Fibroblast of skin of left biceps (primary cell): ENCODE data around the gene ERGIC1.

Experiments
- DNase-seq, 2 experiments: peaks; one replicate each; pipeline ENCODE4 v3.0.0-alpha.2; 2013; ENCODE audit warnings: low read depth in 2 of 2

Gene ERGIC1

GRCh38 chr5:172945151-172945550 lies 111.1 kb downstream of the ERGIC1 start:
- DNase-seq, result no peak

- DNase-seq, result no peak
Measured at GRCh38 chr5:172946146-172946545, 112.1 kb downstream of the ERGIC1 start.

DNA sequence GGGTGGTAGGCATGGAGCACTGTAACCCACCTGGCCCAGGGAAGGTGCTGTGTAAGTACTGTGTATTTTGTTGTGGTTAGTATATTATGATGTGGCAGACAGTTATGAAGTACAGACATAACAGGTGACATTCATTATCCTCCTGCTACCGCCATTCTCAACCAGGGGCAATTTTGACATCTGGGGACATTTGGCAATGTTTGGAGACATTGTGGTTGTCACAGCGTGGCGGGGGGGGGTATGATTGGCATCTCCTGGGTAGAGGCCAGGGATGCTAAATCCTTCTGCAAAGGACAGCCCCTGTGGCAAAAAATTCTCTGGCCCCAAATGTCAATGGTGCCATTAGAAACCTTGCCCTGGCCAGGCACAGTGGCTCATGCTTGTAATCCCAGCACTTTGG lies 115.4 kb downstream of the ERGIC1 start:
- DNase-seq, result no peak

DNA sequence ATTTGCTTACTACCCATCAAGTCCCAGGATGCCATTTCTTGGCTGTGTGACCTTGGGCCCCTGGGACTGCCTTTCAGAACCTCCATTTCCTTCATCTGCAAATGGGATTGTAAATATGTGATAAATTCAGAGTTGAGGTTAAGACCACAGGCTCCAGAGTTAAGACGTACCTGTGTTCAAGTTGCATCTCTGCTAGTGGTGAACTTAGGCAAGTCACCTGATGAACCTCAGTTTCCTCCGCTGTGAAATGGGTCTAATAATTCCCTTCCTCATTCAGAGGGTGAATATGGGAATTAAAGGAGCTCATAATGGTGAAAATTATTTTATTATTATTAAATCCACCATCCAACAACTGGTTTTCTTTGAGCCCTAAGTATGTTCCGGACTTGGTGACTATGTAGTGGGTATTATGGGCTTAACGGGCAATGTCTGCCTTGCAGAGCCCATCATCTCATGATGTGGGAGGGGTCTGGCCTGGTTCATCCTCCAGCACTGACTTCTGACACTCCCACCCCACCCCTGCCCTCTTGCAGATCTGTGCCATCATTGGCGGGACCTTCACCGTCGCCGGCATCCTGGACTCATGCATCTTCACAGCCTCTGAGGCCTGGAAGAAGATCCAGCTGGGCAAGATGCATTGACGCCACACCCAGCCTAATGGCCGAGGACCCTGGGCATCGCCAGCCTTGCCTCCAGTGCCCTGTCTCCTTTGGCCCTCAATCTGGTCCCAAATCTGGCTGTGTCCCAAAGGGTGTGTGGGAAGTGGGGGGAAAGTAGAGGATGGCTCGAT lies 116.3 kb downstream of the ERGIC1 start:
- DNase-seq, result no peak

DNA sequence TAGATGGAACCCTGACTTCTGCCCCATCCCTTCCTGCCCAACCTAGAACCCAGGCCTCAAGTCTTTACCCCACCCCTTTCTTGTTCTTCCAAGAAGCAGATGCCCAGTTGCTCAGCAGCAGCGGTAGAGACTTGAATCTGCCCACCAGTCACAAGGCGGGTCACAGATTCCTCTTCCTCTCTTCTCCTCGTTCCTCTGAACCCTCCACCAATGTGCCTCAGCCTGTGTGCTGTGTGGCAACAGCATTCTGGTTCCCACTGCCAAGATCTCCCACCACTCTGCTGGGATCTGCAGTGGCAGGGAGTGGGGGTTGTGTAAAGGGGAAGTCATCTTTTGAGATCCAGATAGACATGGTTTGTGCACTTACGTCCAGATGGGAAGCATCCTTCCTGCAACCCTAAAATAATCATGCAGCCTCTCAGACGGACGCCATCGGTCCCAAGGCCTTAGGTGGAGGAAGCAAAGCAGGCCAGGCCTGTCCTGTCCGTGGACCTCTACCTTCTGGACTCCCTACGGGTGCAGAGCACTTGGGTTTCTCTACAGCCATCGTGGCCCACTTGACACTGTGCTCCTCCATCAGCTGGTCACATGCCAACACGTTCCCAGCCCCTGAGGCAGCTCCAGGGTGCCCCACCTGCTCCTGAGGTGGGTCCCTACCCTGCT lies 117.5 kb downstream of the ERGIC1 start:
- no peak for DNase-seq

GRCh38 chr5:172952034-172952511 lies 118.0 kb downstream of the ERGIC1 start:
- DNase-seq, result peak; percentile 64 to 67

- peak; percentile 83 to 84 for DNase-seq
Measured at GRCh38 chr5:172953776-172954675, 120.0 kb downstream of the ERGIC1 start.

DNA sequence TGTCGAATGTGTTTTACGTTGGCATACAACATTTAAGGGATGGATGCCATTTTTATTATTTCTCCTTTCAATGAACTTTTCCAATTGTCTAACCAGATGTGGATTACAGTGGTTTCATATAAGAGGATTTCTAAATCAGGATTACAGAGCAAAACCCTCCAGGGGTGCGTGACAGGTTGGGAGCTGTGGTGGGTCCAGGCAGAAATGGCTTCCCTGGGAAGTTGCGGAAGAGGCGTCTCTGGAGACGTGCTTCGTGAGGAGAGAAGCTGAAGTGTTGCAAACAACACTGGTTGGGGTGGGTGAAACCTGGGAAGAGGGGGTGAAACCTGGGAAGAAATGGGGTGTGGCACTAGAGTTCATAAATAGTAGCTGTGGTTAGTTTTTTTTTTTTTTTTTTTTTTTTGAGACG lies 120.7 kb downstream of the ERGIC1 start:
- no peak for DNase-seq

GRCh38 chr5:172956228-172956627 lies 122.2 kb downstream of the ERGIC1 start:
- DNase-seq, result no peak

DNA sequence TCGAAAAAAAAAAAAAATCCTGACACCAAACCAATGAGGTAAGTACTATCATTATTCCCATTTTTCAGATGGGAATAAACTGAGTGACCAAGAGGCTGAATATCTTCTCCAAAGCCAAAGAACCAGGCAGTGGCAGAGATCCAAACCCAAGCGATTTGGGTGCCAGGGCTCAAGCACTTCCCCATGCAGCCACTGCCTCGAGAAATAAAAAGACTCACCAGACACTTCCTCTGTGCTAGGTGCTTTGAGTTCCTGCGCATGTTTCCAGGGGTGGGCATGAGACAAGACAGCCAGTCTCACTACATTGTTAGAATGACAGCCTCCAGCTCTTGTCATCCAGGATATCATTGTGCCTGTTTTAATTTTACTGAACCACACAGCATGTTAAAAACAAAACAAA lies 122.9 kb downstream of the ERGIC1 start:
- DNase-seq, result no peak

- no peak for DNase-seq
Measured at GRCh38 chr5:172957458-172957857, 123.4 kb downstream of the ERGIC1 start.

- DNase-seq, result no peak
Measured at GRCh38 chr5:172958331-172959046, 124.4 kb downstream of the ERGIC1 start.

DNA sequence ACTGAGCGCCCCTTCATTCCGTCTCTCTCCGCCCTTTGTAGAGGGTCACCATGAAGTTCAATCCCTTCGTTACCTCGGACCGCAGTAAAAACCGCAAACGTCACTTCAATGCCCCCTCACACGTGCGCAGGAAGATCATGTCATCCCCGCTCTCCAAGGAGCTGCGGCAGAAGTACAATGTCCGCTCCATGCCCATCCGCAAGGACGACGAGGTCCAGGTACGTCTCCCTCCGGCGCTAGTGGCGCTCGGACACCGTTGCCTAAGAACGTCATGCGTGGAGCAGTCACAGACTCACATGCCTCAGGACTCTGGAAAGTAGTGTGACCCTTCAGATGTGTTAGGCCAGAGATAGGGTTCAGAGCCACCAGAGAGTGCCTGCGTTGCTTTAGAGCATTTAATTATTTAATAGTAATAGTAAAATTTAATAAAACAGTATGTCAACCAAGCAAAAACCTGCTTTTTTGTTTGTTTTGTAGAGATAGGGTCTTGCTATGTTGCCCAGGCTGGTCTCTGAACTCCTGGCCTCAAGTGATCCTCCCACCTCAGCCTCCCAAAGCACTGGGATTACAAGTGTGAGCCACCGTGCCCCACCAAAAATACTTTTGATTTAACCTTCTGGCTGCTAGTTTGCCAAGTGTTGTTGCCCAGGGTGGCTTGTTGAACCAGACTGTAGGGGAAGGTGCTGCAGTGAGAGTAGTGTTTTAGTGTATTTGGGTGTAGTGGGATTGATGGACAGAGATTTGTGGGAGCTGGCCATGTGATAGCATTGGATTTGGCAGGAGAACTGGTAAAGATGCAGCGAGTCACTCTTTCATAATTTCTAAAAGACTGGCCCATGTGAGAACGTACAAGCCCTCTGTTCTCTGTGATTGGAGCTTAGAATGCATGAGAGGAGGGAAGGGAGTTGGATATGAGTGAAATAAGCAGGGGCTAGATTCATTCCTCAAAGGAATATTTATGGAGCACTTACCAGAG lies 126.1 kb downstream of the ERGIC1 start:
- no peak for DNase-seq

DNA sequence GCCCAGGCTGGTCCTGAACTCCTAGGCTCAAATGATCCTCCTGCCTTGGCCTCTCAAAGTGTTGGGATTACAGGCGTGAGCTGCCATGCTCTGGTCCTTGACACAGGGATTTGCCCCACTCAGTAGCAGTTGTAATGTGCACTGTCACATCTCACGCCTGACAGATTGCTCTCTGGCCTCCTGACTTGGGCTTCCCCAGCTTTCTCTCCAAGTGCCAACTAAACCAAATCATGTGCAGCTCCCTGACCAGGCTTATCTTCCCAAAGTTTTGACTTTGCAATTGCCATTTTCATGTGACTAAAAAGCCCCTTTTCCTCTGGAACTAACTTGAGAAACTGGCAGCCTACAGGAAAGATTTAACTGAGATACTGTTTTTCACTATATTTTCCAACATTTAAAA lies 135.9 kb downstream of the ERGIC1 start:
- DNase-seq, result no peak

GRCh38 chr5:172971482-172971881 lies 137.4 kb downstream of the ERGIC1 start:
- no peak for DNase-seq

DNA sequence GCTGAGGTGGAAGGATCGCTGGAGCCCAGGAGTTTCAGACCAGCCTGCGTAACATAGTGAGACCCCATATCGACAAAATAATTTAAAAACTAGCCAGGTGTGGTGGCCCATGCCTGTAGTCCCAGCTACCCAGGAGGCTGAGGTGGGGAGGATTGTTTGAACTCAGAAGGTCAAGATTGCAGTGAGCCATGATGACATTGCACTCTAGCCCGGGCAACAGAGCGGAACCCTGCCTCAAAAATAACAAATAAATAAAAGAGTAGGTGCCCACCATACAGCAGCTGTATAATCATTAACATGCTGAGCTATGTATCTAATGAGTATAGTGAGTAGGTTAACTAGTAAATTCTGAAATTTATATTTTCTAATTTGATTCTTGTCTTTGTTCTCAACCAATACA lies 138.5 kb downstream of the ERGIC1 start:
- DNase-seq, result no peak

- DNase-seq, result no peak
Measured at GRCh38 chr5:172973127-172973916, 139.3 kb downstream of the ERGIC1 start.

- DNase-seq, result no peak
Measured at GRCh38 chr5:172973931-172974330, 139.9 kb downstream of the ERGIC1 start.

- DNase-seq, result no peak
Measured at GRCh38 chr5:172975289-172975688, 141.2 kb downstream of the ERGIC1 start.

DNA sequence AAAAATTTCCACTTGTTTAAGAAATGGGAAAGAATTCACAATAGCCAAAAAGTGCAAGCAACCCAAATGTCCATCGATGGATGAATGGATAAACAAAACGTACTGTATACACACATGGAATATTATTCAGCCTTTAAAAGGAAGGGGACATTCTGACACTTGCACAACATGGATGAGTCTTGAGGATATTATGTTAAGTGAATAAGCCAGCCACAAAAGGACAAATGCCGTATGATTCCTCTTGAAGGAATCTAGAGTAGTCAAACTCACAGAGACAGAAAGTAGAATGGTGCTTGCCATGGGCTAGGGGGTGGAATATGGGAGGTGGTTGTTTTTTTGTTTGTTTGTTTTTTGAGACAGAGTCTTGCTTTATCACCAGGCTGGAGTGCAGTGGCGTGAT lies 145.7 kb downstream of the ERGIC1 start:
- DNase-seq, result no peak
